Testis (tissue), 3 donors: Measurements from ENCODE around the gene KANK2. TPM values are rescaled to one million over a fixed set of nuclear protein-coding genes. Genes with fewer than 3 reads are reported as not detected.
"Not testable (repeated sequence)": the region's sequence is repeated elsewhere in the genome, so short reads cannot be mapped to it uniquely, and the experiment has no call there.

ENCODE experiments used
- DNase-seq: peaks from one replicate; pipeline ENCODE4 v3.0.0-alpha.2; 2019
- H3K27ac ChIP-seq, 2 donors: fragments of 200-600 bp; sonication (generic); one replicate each; pipeline ENCODE4 v1.5.1; 2019
- H3K27me3 ChIP-seq: fragments of 200-600 bp; sonication (generic); one replicate; pipeline ENCODE4 v1.5.1; 2019
- H3K36me3 ChIP-seq: fragments of 200-600 bp; sonication (generic); one replicate; pipeline ENCODE4 v1.5.1; 2017; ENCODE audit warnings: low read depth; ENCODE audit errors: missing control alignments
- H3K4me1 ChIP-seq: fragments of 200-600 bp; sonication (generic); one replicate; pipeline ENCODE4 v1.5.1; 2019
- H3K4me3 ChIP-seq, 2 donors: fragments of 200-600 bp; sonication (generic); one replicate each; pipeline ENCODE4 v1.5.1; 2017 to 2019
- H3K9me3 ChIP-seq: fragments of 200-600 bp; sonication (generic); one replicate; pipeline ENCODE4 v1.5.1; 2017
- POLR2A ChIP-seq: fragments of 450-650 bp; IDR thresholded peaks from one replicate; pipeline ENCODE4 v1.6.1; 2017; ENCODE audit warnings: antibody characterized with exemption, mild to moderate bottlenecking, moderate library complexity
- WGBS, 2 donors: methylation state at CpG; one replicate each; pipeline ENCODE4 v1.1.5; 2018; 5-methylcytosine and 5-hydroxymethylcytosine counted together
- intact Hi-C: fragments of 100-400 bp; cut with DNase I; formaldehyde crosslinking; loops from one replicate; pipeline ENCODE4 v1.15.1; 2023; ENCODE audit warnings: low total_unique reads
- polyA plus RNA-seq: library from polyadenylated mRNA; stranded (reverse); fragments of 350-450 nt; fragmentation: Illumina TruSeq; extraction: RNeasy Lipid Tissue Mini Kit (QIAGEN cat#74804); gene quantifications from one replicate; pipeline ENCODE4 v1.2.3, GENCODE V29; 2014; ENCODE audit warnings: low read depth, low replicate concordance; ENCODE audit not compliant: insufficient read depth
- total RNA-seq, 2 donors: library from RNA; depleted of rRNA; stranded (reverse); fragments of >200 nt; gene quantifications; one replicate each; pipeline ENCODE4 v1.2.3, GENCODE V29; 2016
- TF ChIP-seq, protein P1 (sequence below), 3 experiments: fragments of 450-650 bp in 2 of 3; fragments of 200-600 bp in 1 of 3; sonication (generic) in 1 of 3; IDR thresholded peaks; one replicate each; pipeline ENCODE4 v1.5.1; 2016 to 2019; ENCODE audit warnings: antibody characterized with exemption in 3 of 3, mild to moderate bottlenecking in 2 of 3, moderate library complexity in 1 of 3

Gene KANK2
- total and polyA plus RNA-seq, 3 donors from 2014 or later = 77.7 to 161 (median 98.9) TPM

- no peak for TF ChIP-seq POLR2A
- TF ChIP-seq, protein P1, sequence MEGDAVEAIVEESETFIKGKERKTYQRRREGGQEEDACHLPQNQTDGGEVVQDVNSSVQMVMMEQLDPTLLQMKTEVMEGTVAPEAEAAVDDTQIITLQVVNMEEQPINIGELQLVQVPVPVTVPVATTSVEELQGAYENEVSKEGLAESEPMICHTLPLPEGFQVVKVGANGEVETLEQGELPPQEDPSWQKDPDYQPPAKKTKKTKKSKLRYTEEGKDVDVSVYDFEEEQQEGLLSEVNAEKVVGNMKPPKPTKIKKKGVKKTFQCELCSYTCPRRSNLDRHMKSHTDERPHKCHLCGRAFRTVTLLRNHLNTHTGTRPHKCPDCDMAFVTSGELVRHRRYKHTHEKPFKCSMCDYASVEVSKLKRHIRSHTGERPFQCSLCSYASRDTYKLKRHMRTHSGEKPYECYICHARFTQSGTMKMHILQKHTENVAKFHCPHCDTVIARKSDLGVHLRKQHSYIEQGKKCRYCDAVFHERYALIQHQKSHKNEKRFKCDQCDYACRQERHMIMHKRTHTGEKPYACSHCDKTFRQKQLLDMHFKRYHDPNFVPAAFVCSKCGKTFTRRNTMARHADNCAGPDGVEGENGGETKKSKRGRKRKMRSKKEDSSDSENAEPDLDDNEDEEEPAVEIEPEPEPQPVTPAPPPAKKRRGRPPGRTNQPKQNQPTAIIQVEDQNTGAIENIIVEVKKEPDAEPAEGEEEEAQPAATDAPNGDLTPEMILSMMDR (IDR thresholded peaks at IDR 0.05) = no peak
- Histone ChIP-seq H3K9me3 (no peaks in the 10 kb centered on the region), H3K27ac (peak overlapping the region; percentile 0 to 24), H3K4me3 (no peak overlapping the region), H3K27me3 (no peaks in the 10 kb centered on the region), H3K36me3 (no peaks in the 10 kb centered on the region), H3K4me1 (peaks cover 8% of the 10 kb centered on the region)
- WGBS, 2 donors = 92 to 100% methylated on average over 1 of the region's 1 CpG
- no peak for DNase-seq
- intact Hi-C loops = no loop called here
Measured at GRCh38 chr19:11182994-11183393, 14.4 kb downstream of the KANK2 start.

GRCh38 chr19:11181488-11181887 lies 15.9 kb downstream of the KANK2 start:
- no peaks in the 10 kb centered on the region for H3K27me3 ChIP-seq
- 76 to 82% methylated on average over 4 of the region's 4 CpGs for WGBS, 2 donors
- H3K27ac ChIP-seq = peak overlapping the region in 1 of 2 donors; percentile 64
- no peak for DNase-seq
- H3K36me3 ChIP-seq = no peaks in the 10 kb centered on the region
- H3K9me3 ChIP-seq = no peaks in the 10 kb centered on the region
- peaks cover 8% of the 10 kb centered on the region for H3K4me1 ChIP-seq
- H3K4me3 ChIP-seq = no peak overlapping the region
- TF ChIP-seq POLR2A = no peak
- TF ChIP-seq, protein P1 (IDR thresholded peaks at IDR 0.05) = no peak
- intact Hi-C loops = no loop called here

DNA sequence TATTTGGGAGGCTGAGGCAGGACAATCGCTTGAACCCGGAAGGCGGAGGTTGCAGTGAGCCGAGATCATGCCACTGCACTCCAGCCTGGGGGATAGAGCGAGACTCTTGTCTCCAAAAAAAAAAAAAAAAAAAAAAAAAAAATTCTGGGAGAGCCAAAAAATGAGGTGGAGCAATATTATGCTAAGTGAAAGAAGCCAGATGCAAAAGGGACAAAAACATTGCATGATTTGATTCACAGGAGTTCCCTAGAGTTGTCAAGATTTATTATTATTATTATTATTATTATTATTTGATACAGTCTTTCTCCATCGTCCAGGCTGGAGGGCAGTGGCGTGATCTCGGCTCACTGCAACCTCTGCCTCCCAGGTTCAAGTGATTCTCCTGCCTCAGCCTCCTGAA lies 16.4 kb downstream of the KANK2 start:
- H3K4me1 ChIP-seq, intact Hi-C loops, H3K27me3 ChIP-seq, DNase-seq, H3K36me3 ChIP-seq, H3K4me3 ChIP-seq, H3K9me3 ChIP-seq: not testable (repeated sequence)
- H3K27ac ChIP-seq = peak overlapping the region in 1 of 2 donors; percentile 66
- WGBS, 2 donors = 60 to 65% methylated on average over 8 of the region's 8 CpGs

- intact Hi-C loops = no loop called here
- Histone ChIP-seq H3K4me1 (peaks cover 8% of the 10 kb centered on the region), H3K27ac (peak overlapping the region in 1 of 2 donors; percentile 66), H3K27me3 (no peaks in the 10 kb centered on the region), H3K4me3 (no peak overlapping the region), H3K9me3 (no peaks in the 10 kb centered on the region), H3K36me3 (no peaks in the 10 kb centered on the region)
- no peak for DNase-seq
- TF ChIP-seq, protein P1 (IDR thresholded peaks at IDR 0.05) = no peak
- TF ChIP-seq POLR2A = no peak
- WGBS, 2 donors = 62 to 64% methylated on average over 6 to 8 of the region's 8 CpGs
Measured at GRCh38 chr19:11180346-11180745, 17.0 kb downstream of the KANK2 start.

GRCh38 chr19:11179716-11180297 lies 17.5 kb downstream of the KANK2 start:
- DNase-seq = no peak
- intact Hi-C loops = no loop called here
- H3K27ac ChIP-seq = peak overlapping the region; percentile 39 to 66
- no peaks in the 10 kb centered on the region for H3K36me3 ChIP-seq
- 56 to 67% methylated on average over 11 of the region's 11 CpGs for WGBS, 2 donors
- H3K4me1 ChIP-seq = peaks cover 8% of the 10 kb centered on the region
- H3K27me3 ChIP-seq = no peaks in the 10 kb centered on the region
- no peak overlapping the region for H3K4me3 ChIP-seq
- no peak for TF ChIP-seq POLR2A
- TF ChIP-seq, protein P1 (IDR thresholded peaks at IDR 0.05) = no peak
- no peaks in the 10 kb centered on the region for H3K9me3 ChIP-seq

DNA sequence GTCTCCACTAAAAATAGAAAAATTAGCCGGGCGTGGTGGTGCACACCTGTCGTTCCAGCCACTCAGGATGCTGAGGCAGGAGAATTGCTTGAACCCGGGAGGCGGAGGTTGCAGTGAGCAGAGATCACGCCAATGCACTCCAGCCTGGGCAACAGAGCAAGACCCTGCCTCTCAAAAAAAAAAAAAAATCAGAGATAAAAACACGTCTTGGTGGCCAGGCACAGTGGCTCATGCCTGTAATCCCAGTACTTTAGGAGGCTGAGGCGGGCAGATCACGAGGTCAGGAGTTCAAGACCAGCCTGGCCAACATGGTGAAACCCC lies 18.2 kb downstream of the KANK2 start:
- H3K27me3 ChIP-seq, H3K4me3 ChIP-seq, H3K9me3 ChIP-seq, H3K4me1 ChIP-seq, DNase-seq, intact Hi-C loops, H3K36me3 ChIP-seq: not testable (repeated sequence)
- 85 to 89% methylated on average over 9 of the region's 9 CpGs for WGBS, 2 donors
- H3K27ac ChIP-seq = peak overlapping the region in 1 of 2 donors; percentile 66
